GM18867 (cell line): ENCODE results near the gene TOR4A.
A peak's percentile ranks its signal among the peaks of the same experiment; 100 is the strongest.
"Not testable (repeated sequence)": the region's sequence is repeated elsewhere in the genome, so short reads cannot be mapped to it uniquely, and the experiment has no call there.

Experiments
- ATAC-seq: cut with Tn5 transposase; IDR thresholded peaks from one replicate; pipeline ENCODE4 v1.9.1; 2021; ENCODE audit warnings: mild to moderate bottlenecking, moderate library complexity; ENCODE audit not compliant: unreplicated experiment

Gene TOR4A

DNA sequence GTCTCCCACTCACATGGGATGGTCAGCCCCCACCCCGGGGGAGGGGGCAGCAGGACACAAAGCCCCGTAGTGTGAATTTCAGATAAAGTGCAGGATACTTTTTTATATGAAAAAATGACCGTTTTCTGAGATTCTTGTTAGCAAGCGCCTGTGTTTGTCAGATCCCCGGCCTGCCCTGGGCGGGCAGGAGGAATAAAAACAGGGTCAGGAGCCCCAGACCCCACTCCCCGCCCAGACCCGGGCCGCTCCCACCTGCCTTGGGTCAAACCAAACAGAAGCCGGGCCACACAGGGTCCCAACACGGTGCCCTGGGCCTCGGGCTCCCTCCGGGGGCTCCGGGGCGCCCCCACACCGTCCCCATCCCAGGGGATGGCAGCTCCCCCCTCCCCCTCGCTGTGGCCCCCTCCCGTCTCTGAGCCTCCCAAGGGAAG is 38.1 kb downstream of the TOR4A start:
- ATAC-seq: no peak

DNA sequence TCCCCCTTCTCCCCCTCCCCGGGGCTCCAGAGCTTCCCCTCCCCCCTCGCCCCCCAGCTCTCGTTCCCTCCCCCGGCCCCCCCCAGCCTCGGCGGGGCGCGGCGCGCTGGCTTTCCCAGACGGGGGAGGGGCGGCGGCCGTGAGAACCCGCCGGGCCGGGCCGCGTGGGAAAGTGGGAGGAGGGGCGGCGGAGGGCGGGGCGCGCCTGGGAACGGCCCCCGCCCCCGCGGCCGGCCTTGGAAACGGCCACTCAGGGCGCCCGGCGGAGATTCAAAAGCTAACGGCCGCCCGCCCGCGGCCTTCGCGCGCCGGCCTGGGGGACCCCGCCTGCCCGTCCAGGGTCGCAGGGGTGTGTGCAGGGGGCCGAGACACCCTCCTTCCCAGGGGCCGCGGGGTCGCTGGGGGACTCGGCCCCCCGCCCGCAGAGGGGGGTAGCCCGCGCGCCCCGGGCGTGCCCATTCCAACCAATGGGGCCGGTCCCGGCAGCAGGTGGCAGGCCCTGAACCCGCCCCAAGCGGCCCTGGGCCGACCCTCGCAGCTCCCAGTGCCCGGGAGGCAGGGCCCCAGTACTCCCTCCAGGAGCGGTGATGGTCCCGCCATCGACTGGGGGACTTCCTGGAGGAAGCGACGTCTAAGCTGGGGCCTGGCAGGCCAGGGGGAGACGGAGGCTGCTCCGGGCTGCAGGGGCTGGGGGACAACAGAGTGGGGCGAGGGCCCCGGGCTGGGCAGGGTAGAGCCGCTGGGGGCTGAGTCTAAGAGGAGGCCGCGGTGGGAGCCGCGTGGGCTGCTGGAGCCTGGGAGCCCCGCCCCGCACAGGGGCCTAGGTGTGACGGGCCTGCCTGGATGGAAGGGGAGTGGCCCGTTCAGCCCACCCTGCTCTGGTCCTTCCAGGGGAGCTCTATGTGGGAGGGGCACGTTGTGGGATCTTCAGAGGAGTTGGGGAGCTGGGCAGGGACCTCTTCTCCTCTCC is 38.8 kb downstream of the TOR4A start:
- no peak for ATAC-seq

DNA sequence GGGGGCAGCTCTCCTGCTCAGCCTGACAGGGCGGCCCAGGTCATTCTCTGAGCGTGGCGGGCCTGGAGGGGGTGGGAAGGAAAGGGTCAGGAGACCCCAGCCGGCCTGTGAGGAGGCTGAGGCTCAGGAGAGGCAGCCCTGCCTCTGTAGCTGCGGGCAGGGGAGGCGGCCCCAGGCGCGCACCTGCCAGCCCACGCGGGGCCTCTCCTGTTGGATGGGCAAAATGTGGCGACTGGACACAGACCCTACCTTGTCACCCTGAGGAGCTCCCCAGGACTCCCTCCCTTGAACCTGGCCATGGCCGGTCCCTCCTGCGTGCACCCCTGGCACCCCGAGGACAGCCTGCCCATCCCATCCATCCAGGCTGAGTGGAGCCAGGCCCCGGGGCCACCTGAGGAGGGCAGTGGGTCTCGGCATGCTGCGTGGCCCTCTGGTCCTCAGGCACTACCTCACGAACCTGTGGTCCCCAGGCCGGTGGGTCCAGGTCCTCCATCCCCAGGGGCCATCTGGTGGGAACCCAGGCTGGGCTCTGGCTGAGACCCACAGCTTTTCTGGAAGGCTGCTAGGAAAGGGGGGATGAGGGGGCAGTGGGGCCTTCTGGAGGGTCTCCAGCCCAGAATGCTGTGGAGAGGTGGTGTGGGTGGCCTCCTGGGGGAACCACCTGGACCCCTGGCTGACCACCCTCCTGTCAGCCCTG is 39.6 kb downstream of the TOR4A start:
- no peak for ATAC-seq

DNA sequence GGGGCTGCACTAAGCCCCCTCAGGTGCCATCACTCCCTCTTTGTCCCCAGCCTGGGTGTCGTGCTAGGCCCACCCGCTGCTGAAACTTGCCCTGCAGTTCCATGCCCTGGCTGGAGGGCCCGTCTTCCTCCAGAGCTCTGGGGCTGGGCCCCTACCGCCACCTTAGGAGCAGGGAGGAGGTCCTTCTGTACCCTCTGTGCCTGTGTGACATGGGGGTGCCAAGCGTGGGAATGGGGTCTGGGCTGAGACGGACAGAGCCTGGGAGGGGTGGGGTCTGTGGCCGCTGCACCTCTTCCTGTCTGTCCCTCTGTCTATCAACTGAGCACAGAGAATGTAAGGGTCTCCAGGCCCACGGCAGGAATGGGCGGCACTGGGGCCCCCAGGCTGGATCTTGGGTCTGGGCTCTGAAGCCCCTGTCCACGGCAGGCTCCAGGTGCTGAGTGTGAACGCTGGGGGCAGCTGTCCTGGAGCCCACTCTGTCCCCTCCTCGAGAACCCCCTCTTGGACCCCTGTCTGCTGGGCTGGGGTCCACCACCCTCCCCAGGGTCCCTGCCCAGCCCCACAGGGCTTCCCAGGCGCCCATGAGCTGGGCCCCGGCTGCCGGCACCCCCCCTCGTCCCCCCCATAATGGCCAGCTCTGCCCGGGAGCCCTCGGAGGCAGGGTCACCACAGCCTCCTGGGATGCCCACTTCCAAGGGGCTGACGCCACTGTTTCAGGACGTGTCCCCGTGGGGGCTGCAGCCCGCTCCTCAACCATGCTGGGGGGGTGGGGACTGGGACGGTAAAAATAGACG is 40.4 kb downstream of the TOR4A start:
- ATAC-seq: no peak

DNA sequence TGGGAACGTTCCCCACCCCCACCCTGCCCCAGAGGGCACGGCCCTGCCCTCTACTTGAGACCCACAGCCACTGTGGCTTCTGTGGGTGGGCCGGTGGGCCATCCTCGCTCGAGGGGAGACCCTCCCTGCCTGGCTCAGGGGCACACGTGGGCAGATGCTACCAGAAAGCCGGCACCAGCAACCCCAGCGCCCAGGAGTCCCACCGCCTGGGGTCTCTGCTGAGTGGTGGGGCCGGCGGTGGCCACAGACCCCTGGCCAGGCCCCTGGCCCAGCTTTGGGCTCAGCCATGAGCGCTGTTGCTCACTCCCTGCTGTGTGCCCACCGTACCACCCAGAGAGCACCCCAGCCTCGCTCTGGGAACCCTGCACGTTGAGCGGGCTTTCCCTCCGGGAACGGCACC is 41.1 kb downstream of the TOR4A start:
- no peak for ATAC-seq

DNA sequence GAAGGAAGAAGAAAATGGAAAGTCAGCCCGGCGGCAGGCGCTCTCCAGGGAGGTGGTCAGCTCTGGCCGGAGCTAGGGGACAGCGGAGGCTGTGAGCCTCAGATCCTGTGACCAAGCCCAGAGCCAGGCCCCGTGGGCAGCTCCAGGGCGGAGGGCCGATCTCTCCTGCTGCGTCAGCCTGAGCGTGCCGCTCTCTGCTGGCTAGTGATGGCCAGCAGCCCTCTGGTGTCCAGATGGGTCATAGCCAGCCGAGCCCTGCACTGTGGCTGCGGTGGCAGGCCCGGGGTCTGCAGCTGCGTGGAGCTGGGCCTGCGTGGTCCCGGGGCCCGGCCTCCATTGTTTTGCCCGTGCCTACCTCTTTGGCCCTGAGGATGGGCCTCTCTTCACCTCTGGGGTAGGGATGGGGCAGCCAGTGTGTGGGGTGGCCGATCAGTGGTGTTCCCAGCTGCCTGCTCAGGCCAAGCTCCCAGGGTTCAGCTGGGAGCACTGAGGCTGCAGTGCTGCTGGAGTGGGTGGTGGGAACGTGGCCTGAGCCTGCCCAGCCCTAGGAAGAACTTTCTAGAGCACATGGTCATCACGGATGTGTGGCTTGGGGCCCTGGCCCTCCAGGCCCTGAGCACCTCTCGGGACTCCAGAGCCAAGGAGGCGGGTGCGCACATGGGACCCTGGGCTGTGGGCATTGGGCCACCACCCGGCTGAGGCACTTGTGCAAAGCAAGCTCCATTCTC is 41.6 kb downstream of the TOR4A start:
- no peak for ATAC-seq

DNA sequence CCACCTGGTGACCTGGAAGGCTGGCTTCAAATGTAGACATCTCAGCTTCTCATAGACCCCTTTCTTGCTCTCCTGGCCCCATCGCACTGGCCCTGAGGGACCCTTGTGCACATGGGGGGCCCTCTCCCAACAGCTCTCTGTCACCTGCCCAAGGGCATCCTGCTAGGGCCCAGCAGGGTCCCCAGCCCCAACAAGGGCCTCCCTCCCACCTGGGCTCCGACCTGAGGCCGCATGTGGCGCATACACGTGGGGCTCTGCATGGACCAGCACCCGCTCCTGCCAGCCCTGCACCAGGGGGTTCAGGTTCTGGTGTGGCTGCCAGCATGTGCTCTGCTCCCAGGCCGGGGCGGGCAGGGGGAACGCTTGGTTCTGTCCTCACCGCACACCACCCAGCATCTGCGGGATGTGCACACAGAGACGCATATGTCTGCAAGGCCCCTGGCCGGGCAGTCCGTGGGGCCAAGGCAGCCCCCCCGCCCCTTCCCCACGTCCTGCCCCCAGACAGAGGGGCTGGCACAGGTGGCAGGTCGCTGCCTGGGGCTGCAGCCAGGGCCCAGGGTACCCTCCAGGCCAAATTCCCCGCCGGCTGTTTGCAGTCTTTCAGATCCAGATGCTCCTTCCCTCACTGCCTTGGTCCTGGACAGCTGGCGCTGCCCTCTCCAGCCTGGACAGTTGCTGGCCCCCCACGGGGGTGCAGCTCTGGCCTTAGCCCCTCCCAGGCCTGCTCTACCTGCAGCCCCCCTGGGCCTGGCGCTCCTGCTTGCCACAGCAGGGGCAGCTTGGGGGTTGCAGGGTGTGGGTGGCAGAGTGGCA is 42.4 kb downstream of the TOR4A start:
- no peak for ATAC-seq

DNA sequence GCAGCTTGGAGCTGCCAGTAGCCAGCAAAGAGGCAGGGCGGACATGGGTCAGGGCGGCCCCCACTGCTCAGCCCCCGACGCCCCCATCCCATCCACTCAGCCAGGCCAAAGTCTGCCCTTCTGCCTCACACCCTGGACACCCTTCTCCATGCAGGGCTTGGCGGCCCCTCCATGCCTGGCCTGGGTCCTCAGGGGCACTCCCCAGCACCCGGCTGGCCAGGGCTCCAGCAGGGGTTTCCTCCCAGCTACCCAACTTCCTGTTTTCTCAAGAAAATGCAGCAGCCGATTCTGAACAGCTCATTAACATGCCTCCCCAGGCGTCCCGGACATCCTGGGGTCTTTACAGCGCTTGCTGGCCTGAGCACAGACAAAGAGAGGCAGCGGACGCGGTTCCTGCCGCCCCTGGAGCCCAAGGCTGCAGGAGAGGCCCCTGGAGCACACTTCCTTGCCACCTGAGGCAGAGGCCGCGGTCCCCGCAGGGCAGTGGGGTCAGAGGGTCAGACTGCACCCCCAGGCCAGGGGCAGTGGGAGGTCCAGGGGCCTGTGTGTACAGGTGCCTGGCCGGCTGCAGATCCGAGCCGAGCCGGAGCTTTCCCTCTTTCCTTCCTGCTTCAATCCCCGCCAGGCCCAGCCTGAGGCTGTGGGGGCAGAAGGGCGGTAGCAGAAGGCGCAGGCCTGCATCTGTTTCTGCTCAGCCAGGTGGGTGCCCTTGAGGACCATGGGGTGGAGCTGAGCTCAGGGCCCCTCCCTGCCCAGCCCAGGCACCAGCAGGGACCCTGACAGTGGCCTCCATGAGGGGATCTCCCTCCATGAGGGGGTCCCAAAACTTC is 43.2 kb downstream of the TOR4A start:
- no peak for ATAC-seq

DNA sequence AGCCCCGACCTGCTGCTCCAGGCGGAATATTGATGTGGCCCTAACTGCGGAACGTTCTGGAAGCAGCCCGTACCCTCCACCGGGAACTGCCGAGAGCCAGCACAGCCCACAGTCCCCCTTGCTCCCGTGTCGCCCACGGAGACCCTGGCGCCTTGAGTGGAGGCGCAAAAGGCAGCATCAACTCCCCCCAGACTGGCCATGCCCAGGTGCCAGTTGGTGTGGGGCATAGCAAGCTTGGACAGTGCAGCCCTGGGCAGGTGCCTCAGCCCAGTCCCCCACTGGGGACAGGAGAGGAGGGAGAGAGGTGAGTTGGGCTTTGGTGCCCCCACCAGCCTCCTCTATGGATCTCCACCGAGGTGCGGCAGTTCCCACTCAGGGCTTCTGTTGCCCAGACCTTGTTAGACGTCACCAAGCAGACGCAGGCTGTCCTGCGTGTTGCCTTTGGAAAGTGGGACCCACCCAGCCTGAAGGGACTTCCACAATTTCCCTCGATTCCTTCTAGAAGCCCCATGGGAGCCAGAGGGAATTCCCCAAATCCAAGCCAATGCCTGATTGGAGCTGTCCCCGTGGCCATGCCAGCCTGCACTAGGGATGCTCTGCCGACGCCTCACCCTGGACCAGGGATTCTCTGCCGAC is 44.3 kb downstream of the TOR4A start:
- ATAC-seq: no peak

DNA sequence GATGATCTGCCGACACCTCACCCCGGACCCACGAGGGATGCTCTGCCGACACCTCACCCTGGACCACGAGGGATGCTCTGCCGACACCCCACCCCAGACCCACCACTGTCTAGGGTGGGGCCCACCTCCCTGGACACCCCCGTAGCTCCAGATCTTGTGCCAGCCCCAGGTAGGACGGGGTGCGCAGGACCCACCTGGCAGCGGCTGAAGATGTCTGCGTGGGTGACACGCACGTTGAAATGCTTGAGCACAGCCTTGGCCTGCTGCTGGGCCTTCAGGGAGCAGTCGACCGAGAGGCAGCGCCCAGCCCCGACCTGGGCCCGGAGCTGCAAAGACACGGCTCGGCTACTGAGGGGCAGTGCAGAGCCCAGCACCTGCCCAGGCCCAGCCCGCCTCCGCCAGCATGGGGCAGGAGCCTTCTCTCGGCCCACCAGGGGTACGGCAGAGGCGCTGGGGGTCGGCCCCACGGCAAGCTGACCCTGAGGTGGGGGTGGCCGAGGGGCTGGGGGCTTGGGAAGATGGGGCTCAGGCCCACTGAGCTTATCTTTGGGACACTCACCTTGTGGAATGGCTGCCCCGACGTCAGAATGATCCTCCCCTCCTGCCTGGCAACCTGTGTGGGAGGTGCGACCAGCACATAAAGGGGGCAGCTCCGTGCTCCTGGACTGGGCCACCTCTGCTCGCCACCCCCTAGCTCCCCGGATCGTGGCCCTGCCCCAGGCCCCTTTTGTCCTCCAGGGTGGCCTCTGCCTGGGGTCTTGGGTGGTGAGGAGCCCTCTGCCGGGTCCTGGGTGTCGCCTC is 46.2 kb downstream of the TOR4A start:
- ATAC-seq: no peak

DNA sequence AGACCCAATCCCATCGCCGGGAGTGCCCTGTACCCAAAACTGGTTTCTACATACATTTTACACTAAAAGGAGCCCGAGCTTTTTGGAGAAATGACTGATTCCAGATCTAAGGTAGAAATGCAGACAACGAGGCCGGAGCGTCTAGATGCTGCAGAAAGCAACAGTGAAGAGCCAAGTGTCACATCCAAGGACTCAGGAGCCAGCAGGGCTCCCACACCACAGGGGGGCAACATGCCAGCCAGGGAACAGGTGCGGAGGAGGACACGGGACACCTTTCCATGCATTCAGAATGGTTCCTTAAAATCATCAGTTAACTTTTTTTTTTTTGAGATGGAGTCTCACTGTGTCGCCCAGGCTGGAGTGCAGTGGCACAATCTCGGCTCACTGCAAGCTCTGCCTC is 47.6 kb downstream of the TOR4A start:
- no peak for ATAC-seq

DNA sequence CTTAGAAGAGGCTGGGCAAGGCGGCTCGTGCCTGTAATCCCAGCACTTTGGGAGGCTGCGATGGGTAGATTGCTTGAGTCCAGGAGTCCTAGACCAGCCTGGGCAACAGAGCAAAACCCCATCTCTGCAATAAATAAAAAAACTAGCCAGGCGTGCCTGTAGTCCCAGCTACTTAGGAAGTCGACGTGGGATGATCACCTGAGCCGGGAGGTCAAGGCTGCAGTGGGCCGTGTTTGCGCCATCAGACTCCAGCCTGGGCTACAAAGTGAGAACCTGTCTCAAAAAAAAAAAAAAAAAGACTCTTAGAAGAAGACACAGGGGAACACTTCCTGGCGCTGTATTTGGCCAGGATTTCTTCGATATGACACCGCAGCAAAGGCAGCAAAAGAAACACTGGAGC is 48.3 kb downstream of the TOR4A start:
- no peak for ATAC-seq

DNA sequence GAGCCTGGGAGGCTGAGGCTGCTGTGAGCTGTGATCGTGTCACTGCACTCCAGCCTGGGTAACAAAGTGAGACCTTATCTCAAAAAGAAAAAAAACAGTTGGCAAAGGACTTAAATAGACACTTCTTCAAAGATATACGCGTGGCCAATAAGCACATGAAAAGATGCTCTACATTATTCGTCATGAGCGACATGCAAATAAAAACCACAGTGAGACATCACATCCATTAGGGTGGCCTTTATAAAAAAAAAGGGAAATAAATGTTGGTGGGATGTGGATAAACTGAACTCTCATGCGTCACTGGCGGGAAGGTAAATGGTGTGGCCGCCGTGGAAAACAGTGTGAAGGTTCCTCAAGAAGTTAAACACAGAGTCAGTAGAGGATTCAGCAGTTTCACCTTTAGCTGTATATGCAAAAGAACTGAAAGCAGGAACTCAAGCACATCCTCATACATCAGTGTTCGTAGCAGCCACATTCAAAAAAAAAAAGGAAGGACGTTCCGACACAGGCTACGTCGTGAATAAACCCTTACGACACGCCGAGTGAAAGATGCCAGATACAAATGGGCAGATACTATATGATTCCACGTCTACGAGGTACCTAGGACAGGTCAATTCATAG is 49.0 kb downstream of the TOR4A start:
- ATAC-seq: peak; percentile 45

DNA sequence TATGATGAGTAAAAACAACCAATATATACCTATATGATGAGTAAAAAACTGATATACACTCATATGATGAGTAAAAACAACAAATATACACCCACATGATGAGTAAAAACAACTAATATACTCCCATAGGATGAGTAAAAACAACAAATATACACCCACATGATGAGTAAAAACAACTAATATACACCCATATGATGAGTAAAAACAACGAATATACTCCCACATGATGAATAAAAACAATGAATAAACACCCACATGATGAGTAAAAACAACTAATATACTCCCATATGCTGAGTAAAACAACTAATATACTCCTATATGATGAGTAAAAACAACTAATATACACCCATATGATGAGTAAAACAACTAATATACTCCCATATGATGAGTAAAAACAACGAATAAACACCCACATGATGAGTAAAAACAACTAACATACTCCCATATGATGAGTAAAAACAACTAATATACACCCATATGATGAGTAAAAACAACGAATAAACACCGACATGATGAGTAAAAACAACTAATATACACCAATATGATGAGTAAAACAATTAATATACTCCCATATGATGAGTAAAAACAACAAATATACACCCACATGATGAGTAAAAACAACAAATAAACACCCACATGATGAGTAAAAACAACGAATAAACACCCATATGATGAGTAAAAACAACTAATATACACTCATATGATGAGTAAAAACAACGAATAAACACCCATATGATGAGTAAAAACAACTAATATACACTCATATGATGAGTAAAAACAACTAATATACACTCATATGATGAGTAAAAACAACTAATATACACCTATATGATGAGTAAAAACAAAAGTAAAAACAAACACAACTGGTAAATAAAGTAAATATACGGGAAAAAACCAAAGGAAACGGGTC is 50.4 kb downstream of the TOR4A start:
- ATAC-seq: not testable (repeated sequence)

DNA sequence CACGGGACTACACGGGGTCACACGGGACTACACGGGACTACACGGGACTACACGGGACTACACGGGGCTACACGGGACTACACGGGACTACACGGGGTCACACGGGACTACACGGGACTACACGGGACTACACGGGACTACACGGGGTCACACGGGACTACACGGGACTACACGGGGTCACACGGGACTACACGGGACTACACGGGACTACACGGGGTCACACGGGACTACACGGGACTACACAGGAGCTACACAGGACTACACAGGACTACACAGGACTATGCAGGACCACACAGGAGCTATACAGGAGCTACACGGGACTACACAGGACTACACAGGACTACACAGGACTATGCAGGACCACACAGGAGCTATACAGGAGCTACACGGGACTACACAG is 52.1 kb downstream of the TOR4A start:
- not testable (repeated sequence) for ATAC-seq

DNA sequence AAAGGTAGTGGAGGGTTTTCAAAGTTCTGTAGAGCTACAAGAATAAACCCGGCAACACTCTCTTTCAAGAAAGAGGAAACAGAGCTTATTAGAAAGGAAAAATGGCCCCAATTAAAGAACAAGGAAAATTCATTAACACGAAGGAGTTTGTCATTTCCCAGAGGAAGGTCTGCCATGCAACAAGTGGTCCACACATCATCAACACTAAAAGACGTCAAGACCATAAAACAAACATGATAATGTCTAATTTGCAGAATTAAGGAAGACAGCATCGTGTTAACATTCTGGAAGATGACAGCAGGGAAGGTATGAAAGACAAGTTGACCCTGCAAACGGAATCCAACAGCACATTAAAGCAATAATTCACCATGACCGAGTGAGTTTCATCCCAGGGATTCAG is 53.2 kb downstream of the TOR4A start:
- no peak for ATAC-seq
